Measurements from ENCODE around the gene HDGFL3. TPM values are rescaled to one million over a fixed set of nuclear protein-coding genes. Genes with fewer than 3 reads are reported as not detected.

Gene HDGFL3
- total and polyA plus RNA-seq, 9 of the 15 experiments (the other 6 are each of a cell fraction or from before 2014, with no cell fraction given) = 6.7 to 42.0 (median 31.4) TPM

GRCh38 chr15:83178869-83179325, 28.7 kb downstream of the HDGFL3 start (continued):
- TF ChIP-seq GABPB1 (CRISPR knock-in tag; IDR thresholded peaks at IDR 0.05) = no peak
- TF ChIP-seq CBX8 (IDR thresholded peaks at IDR 0.05; ENCODE audit: borderline replicate concordance, extremely low read depth, low read depth, low read length, poor library complexity, severe bottlenecking) = no peak
- TF ChIP-seq SAFB2 (IDR thresholded peaks at IDR 0.05; ENCODE audit: borderline replicate concordance, low read depth, low read length, severe bottlenecking) = no peak
- TF ChIP-seq GABPA (tag; conservative IDR thresholded peaks at IDR 0.05; ENCODE audit: low read depth) = no peak
- no peak for TF ChIP-seq RAD51 (IDR thresholded peaks at IDR 0.05; ENCODE audit: borderline replicate concordance, low read depth)
- no peak for TF ChIP-seq HBP1 (CRISPR knock-in tag; IDR thresholded peaks at IDR 0.05)
- no peak for TF ChIP-seq RERE (CRISPR knock-in tag; IDR thresholded peaks at IDR 0.05; ENCODE audit: borderline replicate concordance)
- no peak for TF ChIP-seq RBM39 (optimal IDR thresholded peaks at IDR 0.05; ENCODE audit: low read depth, low read length)
- no peak for TF ChIP-seq ZNF212 (CRISPR knock-in tag; IDR thresholded peaks at IDR 0.05)
- TF ChIP-seq IRF1 (CRISPR knock-in tag; IDR thresholded peaks at IDR 0.05; ENCODE audit: borderline replicate concordance) = no peak
- TF ChIP-seq ZNF253 (CRISPR knock-in tag; conservative IDR thresholded peaks at IDR 0.05) = no peak
- no peak for TF ChIP-seq PRMT5 (CRISPR knock-in tag; IDR thresholded peaks at IDR 0.05)
- TF ChIP-seq EZH2 (IDR thresholded peaks at IDR 0.05; ENCODE audit: borderline replicate concordance, low read depth, low read length) = no peak
- no peak for TF ChIP-seq SNIP1 (IDR thresholded peaks at IDR 0.05; ENCODE audit: low read depth)
